Jurkat, Clone E6-1 (cell line): ENCODE results near the gene DOCK9.
"Not testable (repeated sequence)": the region's sequence is repeated elsewhere in the genome, so short reads cannot be mapped to it uniquely, and the experiment has no call there.

Source experiments
- DNase-seq: peaks from one replicate; pipeline ENCODE4 v3.0.0-alpha.2; 2011; ENCODE audit warnings: low read depth, low spot score
- H3K4me3 ChIP-seq: 2 replicates; pipeline ENCODE4 v1.5.1; 2011; ENCODE audit warnings: mild to moderate bottlenecking, low read length, control low read depth, moderate library complexity

Gene DOCK9

DNA sequence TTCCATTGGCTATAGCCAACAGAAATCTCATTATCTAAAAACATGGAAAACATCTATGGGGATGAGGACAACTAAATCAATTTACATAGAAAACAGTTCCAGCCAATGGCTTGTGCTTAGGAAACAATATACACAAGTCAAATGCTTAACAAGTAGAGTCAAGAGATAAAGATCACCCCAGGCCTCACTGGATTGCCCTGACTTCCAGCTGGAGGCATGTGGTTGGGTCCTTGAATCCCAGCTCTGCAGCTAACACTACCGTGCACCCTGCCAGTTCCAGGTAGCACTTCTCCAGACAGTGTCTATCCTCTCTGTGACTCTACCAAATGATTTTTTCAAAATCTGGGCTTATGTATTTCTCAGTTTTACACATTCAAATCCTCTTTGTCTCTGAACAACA is 80.2 kb downstream of the DOCK9 start:
- no peak overlapping the region for H3K4me3 ChIP-seq
- no peak for DNase-seq

DNA sequence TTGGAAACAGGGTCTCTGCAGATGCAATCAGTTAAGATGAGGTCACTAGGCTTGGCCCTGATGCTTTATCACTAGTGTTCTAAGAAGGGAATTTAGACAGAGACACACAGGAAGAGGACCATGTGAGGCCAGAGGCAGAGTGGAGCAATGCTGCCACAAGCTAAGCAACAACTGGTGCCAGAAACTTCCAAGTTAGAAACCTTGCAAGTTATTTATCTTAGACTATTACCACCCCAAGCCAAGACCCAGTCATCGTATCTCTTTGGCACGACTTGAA is 81.1 kb downstream of the DOCK9 start:
- DNase-seq = no peak
- H3K4me3 ChIP-seq = no peak overlapping the region

DNA sequence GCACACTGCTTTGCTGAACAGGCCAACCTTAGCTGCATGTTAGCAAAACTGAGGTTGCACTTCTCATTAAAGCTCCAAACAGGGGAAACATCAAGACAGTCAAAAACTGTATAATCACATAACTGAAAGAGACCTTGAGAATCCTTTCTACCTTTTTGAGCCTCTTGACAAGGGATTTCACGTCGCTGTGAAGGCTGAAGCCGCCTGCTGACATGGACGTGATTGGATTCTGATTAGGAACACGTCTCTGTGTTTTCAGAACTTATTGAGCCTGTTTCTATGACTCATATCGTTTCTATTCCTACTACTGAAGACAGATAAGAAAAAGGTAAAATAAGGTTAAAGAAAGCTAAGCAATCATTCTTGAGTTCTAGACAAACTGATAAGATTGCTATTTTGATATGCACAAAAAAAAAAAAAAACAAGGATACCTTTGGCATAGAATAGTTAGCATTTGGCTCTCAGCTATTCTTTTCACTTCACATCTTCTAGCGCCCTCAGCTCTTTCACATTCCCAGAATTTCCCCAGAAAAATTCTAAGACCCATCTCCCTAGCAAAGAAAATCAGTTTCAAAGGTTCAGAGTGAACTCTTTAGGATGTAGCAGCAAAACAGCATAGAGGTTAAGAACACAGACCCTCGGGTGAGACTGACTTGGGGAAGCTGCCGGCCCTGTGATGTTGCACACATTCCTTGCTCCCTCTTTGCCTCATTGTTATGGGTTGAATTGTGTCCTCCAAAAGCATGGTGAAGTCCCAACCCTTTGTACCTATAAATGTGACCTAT is 81.6 kb downstream of the DOCK9 start:
- no peak for DNase-seq

DNA sequence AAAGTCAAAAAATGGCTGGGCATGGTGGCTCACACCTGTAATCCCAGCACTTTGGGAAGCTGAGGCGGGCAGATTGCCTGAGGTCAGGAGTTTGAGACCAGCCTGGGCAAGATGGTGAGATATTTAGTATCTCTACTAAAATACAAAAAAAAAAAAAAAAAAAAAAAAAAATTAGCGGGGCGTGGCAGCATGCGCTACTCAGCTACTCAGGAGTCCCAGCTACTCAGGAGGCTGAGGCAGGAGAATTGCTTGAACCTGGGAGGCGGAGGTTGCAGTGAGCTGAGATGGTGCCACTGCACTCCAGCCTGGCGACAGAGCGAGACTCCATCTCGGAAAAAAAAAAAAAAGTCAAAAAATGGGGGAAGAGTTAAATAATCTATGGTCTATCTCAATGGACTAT is 83.0 kb downstream of the DOCK9 start:
- not testable (repeated sequence) for H3K4me3 ChIP-seq, DNase-seq

More for the DNA sequence above, 81.6 kb downstream of the DOCK9 start:
- H3K4me3 ChIP-seq = no peak overlapping the region

DNA sequence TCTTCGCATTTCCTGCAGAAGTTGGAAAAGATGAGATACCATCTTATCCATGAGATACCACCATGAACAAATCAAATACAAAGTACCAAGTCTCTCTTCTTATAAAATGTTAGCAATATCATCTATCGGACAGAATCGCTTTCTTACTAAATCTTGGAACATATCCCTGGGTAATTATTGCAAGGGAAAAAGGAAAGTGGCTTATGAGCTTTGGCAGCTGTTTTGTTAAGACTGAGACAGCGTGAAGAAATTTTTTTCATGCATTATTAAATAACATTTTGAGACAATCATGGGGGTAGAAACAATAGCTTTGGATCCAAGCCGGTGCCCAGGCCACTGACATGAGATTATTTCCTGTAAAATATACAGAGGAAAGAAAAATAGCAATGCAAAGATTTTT is 84.5 kb downstream of the DOCK9 start:
- DNase-seq = no peak
- H3K4me3 ChIP-seq = no peak overlapping the region

DNA sequence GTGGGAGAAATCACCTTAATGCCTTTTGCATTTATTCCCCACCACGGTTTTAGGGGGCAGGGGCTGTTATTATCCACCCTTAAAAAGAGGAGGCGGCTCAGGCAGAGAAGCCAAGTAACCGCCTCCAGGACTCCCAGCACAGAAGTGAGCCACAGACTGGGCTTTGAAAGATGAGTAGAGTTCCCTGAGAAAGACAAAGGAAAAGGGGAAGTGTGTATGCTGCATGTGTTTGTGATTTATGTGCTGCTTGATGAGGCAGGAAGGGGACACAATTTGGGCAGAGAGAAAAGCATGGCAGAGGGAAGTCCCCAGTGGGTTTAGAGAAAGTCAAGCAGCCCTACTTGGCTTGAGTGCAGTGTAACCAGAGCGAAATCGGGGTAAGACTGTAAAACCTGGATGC is 85.0 kb downstream of the DOCK9 start:
- H3K4me3 ChIP-seq = no peak overlapping the region
- DNase-seq = no peak

DNA sequence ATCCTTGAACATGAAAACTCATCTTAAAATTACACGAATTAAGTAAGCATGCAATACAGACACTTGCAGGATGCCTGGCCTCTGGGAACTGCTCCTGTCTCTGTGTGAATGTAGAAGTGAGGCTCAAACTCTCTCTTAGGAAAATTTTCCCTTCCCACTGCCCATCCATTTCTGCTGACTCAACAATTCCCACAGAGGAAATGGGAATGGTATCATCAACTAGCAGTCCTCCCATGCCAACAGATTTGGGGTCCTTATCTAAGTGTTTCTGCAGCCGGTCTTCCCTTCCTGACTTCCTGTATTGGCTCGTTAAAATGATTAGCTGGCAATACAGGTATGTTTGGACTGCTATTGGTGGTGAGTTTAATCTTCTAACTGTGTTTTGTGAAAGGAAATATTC is 85.8 kb downstream of the DOCK9 start:
- no peak for DNase-seq
- no peak overlapping the region for H3K4me3 ChIP-seq

DNA sequence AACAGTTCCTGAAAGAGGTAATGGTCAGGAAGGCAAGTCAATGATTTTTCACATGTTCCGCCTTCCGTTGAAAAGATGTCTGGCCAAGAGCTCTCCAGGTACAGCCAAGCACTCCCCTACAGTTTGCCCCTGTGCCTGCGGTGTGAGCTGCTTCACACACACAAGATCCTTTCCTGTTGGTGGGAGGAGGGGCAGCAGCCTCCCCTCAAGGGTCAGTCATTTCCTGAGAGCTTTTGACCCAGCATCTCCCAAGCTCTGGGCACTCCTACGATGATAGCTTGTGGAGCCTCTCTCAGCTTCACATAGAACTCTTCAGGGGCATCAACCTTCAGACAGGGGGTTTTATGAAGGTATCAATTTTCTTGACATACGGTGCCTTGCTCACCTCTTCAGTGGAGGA is 86.9 kb downstream of the DOCK9 start:
- H3K4me3 ChIP-seq = no peak overlapping the region
- DNase-seq = no peak

DNA sequence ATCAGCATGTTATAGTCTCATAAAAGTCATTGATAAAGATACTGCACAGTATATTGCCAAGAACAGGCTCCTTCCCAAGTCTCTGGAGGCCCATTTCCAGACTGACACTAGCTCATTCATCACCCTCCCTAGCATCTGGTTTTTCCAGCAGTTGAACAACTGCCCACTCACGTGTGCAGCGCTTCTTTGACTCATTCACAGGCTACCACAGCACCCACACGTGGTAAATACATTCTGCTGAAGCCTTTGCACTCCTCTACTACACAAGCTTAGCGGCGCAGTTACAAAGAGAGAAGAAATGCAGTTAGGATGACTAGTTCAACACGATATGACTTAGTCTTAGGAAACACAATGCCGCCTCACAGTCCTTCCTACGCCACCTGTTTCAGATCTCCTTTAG is 87.7 kb downstream of the DOCK9 start:
- H3K4me3 ChIP-seq = no peak overlapping the region
- DNase-seq = no peak

DNA sequence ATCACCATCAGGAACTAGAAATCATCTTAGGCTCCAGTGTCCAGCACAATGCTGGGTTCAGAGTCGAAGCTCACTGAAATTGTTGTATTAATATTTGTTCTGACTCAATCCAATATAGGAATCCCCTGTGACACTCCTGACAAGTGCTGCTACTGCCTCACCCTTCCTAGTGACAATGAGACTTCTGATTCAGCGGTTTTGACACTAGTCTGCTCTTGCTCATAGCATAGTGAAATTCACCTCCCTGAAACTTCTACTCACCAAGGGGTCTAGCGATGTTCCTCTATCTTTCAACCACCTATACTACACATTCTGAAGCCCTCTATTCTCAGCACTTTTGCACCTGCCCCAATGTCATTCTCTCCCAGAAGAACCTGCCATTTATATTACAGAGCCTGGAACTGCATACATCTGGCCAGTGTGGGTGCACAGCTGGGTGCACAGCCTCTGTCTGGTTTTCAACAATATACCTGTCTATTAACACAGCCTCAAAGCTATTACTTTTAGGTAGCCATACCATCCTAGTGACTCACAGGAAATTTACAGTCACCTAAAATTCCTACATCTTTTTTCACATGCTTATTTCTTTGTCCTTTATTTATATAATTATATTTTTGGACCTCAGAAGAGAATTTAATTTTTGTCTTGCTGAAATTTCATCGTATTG is 88.3 kb downstream of the DOCK9 start:
- H3K4me3 ChIP-seq = no peak overlapping the region
- no peak for DNase-seq

DNA sequence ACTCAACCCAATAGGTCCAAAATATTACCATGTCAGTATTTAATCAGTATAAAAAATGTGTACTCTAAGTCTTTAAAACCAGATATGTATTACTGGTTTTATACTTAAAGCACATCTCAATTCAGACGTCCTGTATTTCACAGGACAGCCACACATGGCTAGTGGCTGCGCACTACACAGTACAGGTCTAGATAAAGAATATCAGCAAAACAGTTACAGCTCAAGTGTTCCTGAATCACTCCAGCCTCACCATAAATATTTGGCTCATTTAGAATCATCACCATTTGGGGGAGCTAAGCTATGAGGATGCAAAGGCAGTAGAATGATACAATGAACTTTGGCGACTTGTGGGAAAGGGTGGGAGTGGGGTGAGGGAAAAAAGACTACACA is 89.0 kb downstream of the DOCK9 start:
- no peak overlapping the region for H3K4me3 ChIP-seq
- no peak for DNase-seq

DNA sequence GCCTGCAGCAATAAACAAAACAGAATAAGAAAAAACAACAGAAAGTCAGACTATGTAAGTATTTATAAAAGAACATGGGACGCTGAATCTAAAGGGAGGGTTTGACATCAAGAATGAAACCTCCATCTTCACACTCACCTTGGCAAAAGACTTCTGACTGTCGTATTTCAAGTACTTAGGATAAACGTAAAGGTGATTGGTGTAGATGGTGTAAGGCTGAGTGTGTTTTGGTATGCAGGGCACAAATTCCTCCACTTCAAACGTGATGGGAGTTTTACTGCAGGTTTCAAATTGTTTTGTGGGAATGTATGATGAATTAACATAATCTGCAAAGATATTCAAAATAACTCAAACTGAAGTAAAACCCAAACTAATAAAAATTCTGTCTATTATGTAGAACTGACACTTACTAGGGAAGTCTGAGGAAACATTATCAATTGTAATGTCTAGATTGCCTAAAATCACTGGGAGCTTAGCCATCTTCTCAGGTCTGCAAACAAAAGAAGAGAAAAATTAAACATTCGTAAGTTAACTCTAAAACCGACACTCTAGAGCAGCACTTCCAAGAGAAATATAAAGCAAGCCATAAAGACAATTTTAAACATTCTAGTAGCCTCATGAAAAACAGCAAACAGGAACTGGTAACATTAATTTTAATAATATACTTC is 89.5 kb downstream of the DOCK9 start:
- no peak for DNase-seq
- H3K4me3 ChIP-seq = no peak overlapping the region

DNA sequence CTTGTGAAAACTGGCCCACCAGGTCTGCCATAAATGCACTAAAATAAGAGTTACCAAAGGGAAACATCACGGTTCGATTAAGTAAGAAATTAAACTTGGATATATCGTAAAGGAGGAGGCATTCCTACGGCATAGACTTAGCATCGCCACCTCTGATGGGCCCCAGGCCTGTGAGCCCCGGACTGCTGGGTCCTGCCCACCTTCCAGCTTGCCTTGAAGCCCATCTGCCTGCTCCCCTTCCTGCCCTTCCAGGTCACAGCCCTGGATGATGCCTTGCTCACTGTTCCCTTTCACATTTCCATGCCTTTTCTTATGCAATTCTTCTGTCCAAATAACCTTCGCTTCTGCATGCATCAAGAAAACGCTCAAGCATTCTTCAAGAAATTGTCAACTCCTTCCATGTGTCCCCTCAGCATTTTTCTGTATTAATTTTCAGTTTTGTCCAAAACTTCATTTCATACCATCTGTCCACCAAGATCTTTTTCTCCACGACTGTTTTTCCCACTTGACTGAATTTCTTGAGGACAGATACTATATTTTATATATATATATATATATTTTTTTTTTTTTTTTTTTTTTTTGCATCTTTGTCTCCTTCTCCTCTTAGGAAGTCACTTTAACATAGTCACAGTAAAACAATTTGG is 91.2 kb downstream of the DOCK9 start:
- no peak for DNase-seq

DNA sequence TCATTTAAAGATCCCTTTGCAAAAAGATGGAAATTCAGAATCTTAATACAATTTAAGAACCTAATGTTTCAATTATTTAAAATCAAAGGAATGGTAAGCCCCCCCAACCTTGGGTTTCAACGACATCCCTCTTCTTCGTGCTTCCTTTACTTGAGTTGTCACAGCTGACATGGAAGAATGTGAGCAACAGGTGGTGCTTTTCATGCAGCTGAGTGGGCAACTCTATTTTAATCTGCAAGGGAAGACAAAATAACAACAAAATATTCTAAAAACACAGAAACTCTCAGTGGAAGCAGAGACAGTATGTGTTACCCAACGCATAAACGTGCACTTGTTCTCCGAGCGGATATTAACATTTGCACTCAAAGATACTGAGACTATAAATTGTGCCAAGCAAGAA is 92.3 kb downstream of the DOCK9 start:
- no peak for DNase-seq
- no peak overlapping the region for H3K4me3 ChIP-seq

More for the DNA sequence above, 91.2 kb downstream of the DOCK9 start:
- H3K4me3 ChIP-seq = no peak overlapping the region

DNA sequence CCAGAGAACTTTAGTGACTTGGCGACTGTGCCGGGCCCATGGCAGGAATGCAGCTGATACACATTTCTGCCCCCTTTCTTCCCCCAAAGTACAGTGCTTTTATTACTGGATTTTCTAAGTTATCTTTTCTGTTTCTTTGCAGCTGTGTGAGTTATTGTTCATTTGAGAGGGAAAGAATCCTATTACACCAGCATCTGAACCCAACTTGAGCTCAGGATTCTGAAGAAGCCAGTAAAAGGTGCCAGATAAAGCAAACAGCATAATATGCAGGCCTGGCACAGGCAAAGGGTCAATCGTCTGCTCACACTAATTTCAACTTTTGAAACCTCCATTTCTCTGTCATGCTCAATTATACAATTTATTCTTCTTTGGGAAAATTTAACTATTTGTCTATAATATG is 93.9 kb downstream of the DOCK9 start:
- H3K4me3 ChIP-seq = no peak overlapping the region
- no peak for DNase-seq

DNA sequence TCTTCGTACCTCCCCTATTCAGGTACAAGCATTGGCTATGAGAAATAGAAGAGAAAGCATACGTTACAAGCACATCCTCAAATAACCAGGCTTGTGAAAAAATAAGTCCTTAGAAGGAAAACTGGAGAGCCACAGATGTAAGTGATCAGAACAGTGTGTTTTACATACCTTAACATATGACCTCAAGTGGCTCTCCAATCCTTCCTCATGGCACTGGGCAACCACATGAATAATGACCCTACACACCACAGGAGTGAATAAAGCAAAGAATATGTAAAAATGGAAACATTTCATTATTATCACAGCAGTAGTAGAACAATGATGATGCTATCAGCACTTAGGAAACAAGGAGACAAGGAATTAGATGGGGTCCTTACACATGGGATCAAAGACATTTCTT is 96.5 kb downstream of the DOCK9 start:
- H3K4me3 ChIP-seq = no peak overlapping the region
- no peak for DNase-seq

DNA sequence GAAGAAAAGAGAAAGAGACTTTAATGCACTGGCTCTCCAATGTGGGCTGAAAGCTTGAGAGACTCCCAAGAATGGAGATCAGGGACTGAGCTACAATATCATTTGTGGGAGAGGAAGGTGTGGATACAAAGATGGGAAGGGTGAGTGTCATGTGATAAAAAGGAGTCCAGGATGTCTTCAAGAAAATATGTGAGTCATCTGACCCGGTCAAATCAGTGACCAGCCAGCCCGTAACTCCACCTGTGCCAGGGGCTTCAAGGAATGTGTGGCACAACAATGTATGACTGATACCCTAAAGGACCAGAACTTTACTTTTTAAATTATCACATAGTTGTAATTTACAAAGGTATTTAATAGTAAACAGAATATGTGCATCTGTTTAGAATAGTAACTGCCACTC is 97.2 kb downstream of the DOCK9 start:
- no peak for DNase-seq
- H3K4me3 ChIP-seq = no peak overlapping the region

DNA sequence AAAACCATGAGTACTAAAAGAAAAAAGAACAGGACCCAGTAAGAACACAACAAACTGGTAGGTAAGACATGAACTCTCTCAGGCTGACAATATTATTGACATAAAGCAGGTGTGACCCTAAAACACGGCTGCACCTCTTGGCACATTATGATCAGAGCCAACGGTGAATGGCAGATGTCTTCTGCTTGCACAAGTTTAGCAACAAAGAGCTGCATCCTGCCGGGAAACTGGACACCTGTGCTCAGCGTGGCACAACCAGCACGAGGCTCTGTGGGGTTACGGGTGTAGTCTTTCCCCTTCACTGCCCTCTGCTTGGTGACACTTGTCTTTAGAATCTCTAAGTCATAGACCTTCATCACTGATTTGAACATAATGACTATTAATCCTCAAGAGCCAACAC is 97.9 kb downstream of the DOCK9 start:
- no peak overlapping the region for H3K4me3 ChIP-seq
- DNase-seq = no peak

DNA sequence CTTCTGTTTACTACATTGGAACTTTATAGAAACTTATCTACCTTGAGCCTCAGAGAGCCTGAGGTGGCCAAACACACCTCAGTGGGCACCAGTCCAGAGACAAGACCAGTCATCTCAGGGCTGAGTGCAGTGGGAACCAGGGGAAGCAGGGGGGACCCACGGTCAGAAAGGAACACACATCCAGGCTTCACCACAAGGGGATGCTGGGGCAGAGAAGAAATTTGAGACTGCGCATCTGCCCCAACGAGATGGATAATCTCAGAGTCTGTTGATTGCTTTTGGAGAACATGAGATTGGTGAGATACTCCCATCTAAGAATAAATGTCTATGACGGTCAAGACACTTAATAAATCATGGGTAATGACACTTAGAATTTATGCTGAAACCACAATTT is 98.7 kb downstream of the DOCK9 start:
- DNase-seq = no peak
- no peak overlapping the region for H3K4me3 ChIP-seq

DNA sequence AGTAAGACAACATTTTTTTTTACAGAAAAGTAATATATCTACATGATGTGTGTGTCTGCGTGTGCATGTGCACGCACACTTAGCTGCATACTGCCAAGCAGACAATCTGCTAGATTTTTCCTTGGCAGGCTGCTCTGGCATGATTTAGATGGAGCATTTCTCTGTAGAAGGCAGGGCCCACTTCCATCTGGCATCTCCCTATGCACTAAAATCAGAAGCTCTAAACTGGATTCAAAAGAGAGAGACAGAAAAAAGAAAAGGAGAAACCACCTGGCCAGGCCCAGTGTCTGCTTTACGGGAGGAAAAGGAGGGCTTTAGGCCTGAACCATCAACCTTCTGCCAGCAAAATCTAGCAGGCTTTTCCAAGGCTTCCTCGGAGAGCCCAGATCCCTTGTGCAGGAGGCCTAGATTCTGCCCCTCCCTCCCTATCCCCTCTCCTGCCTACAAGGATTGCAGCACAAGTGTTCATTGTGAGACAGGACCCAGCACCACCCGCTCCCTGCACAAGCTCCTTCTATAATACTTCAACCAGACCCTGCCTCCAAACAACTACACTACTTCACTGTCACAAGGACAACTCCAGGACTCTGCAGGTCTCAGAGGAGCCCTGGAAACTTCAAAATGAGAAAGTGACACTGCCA is 99.3 kb downstream of the DOCK9 start:
- no peak for DNase-seq
- no peak overlapping the region for H3K4me3 ChIP-seq
